ENCODE data around the gene ITGA7.

The ITGA7 gene

DNA sequence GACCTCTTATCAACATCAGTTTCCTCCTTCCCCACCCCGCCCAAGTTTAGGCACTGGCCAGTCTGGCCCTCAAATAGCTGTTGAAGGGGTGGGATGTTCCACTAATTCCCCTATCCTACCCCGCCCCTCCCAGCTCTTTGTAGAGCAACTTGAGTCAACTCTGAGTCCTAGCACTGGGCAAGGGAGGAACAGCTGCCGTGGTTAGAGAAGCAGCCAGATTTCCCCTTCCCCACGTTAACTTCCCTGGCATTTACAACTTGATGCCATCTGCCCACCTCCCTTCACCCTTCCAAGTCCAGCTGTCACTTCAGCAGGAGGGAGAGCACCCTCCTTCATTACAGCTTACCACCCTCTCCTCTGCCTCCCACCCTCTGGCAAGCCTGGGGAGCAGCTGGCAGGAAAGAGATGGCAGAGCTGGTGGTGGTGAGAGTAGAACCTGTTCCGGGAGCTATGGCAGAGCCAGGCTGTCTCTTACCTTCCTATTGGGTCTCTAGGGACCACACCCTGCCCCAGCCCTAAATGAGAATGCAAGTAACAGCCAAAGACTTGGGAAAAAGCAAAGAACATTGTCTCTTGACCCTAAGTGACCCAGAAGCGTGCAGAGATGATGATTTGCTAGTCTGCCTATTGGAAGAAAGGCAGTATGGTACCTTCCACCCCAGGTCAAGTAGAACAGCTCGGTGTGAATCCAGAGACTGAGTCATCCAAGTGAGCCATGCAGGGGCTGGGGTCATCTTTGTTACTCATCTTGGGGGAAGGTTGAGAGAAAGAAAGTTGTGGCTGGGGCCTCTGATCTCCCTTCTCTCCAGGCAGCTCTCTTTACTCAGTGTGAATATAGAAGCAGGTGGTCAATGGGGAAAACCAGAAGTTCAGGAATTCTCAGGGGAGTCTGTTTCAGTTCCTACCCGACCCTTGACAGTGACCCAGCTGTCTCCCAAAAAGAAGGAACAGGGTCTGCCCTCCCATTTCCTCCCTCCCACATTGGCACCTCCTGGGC is 9.6 kb upstream of the ITGA7 start:
- DNase-seq (ENCODE audit: low spot score) = no peak

DNA sequence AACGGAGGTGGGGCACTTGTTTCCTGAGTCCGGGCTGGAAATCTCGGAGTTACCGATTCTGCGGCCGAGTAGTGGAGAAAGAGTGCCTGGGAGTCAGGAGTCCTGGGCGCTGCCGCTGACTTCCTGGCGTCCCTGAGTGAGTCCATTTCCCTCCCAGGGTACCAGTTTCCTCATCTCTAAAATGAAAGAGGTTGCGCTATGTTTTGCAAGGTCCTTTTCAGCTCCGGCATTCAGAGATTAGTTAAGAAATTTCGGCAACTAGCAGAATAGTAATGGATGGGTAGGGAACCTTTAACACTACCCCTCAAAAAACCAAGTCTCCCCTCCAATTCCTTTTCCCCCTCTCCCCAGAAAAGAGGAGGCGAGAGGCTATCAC is 8.9 kb upstream of the ITGA7 start:
- DNase-seq (ENCODE audit: low spot score) = no peak

DNA sequence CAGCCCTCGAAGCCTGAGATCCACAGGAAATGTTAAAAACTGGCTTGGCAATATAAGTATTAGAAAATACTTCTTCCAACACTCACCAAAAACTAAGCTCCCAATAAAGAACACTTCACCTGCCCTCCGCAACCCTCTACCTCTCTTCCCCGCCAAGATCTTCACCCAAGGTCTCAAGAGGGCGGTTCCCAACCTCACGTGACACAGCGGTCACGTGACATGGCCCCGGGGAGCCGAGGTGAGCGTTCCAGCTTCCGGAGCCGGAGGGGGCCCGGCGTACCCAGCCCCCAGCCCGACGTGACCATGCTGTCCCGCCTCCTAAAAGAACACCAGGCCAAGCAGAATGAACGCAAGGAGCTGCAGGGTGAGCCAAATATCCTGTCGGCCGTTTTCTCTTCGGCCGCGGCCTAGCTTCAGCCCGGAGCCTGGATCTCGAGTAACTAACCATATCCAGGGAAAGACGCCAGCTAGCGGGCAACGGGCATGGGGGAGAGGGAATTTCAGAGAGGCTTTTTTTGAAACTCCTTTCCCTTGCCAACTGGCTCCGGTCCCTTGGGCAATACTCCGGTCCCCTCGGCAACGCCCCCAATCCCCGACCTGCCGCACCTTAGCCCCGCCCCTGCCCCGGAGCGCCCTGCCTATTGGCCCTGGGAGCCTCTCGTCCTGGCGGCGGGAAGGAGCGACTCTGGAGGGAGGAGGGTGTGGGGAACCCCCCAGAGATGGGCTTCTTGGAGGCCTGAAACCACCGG is 8.3 kb upstream of the ITGA7 start, which contains the start of gene BLOC1S1:
TSS of gene BLOC1S1 (plus strand) at position 214 of the 749 bp plus-strand sequence. CDS start at position 220, 6 bp downstream.
- DNase-seq (ENCODE audit: low spot score) = peak; percentile 92

DNA sequence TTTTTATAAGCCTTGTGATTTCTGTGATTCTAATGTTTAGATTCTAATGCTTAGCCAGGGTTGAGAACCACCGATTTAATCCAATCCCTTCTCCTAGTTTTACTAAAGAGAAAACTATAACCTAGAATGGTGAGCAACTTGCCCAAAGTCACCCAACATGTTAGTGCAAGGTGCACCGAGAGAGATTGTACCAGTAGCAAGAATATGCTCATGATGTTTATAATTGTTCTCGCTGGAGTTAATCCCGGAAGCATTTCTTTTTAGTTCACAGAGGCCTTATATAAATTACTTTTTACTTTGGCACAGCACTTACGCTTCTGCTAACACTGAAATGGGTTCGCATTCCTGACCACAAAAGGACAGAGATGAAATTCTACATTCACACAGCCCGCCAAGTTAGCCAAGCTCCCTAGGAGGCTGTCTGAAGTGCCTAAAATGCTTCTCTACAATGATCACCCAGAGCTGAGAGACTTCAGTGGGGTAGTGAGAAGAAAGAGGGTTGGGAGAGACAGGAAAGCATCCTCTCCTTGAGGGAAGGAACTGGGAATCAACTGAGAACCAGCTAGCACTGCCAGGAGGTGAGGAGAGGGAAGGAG is 7.6 kb upstream of the ITGA7 start:
- no peak for DNase-seq (ENCODE audit: low spot score)

DNA sequence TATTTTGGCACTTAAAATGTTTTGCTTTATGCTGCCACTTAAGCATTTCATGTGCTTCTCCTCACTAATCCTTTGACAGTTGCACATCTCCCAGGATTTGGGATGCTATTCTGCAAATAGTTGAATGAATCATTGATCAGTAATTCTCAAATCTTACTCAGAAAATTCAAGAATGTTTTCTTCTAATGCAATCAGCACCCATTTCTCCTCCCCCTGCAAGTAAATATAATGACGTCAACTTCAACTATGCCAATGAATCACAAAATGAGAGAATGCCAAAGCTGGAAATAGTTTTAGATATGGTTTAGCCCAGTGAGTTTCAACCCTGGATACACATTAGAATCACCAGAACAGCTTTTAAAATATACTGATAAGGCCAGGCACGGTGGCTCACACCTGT is 6.0 kb upstream of the ITGA7 start:
- peak; percentile 81 for DNase-seq (ENCODE audit: low spot score)

DNA sequence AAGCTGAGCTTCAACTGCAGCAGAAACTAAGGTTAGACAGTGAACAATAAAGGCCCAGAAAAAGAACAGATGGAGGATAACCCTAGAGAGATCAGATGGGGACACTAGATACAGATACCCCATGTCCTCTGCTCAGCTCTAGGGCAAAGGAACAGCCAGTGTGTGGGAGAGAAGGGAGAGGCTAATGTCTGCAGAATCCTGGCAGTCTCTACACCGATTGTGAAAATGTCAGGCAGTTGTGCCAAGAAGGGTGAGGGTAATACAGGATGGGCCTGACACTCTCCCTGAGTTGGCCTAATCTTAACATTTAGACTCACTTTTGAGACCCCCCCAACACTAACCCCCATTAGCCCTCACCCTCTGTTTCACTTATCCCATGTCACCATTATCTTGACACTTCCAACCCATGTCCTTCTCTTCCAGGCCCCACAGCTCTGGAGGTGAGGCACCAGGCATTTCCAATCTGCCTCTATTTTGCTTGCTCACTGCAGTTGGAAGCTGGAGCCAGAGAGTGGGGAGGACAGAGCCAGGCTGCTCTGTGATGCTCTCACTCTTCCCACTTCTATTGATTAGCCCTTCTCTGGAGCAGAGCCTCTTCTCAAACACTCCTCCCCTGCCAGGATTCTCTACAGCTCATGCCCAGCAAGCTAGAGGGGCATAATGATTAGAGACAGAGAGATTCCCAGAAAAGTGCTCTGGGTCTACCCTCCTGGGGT is 5.2 kb upstream of the ITGA7 start:
- no peak for DNase-seq (ENCODE audit: low spot score)

DNA sequence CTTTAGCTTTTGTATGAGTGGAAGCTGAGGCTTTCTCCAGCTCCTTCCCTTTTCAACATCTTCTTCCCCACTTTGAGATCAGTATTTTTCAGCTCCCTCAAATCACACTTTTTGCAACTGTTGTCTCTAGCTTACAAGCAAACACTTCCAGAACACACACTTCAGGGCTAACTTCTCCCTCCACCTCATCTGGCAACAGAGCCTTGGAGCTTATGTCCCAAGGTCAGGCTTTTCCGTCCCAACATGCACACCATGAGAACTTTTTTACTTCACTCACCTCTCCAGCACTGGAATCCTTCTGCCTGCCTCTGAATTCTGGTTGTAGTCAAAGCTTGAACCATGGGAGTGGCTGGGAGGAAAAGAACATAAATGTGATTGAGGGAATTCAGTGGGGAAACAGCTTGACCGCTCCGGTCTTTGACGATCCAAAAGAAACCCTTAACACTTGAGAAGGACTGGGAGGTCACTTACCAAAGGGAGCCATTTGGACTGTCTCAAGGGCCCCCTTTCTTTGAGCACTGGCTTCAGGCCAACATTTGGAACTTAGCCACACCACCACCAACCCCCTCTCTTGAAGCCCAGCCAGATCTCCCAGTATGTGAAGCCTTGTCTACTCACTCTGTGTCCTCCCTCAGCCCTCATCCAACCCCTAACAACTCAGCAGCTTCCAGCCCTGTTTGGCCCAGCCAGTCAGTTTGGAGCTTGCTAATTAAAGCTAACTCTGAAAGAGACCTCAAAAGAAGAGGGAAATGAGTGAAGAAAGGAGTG is 4.3 kb upstream of the ITGA7 start:
- no peak for DNase-seq (ENCODE audit: low spot score)

DNA sequence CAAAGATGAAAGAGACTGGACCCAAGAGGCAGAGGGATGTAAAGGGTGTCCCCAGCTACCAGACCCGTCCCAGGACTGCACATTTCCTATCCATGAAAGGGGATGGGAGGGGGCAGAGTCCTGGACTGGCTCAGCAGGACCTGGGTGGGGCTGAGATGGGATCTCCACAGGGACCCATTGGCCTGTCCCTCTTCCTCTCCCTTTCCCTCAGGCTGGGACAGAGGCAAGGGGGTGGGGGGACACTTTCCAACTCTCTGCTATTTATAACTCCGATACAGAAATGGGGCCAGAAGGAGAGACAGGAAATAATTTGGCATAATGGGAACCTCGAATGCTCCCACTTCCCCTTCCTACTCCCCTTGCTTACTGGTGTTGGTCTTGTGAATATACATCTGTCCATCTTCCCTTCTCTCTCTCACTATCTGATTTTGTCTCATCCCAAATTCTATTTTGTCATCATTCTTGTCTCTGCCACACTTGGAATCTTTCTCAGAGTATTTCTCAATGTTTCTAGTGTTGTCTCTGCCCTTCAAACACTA is 1.1 kb upstream of the ITGA7 start:
- no peak for DNase-seq (ENCODE audit: low spot score)

DNA sequence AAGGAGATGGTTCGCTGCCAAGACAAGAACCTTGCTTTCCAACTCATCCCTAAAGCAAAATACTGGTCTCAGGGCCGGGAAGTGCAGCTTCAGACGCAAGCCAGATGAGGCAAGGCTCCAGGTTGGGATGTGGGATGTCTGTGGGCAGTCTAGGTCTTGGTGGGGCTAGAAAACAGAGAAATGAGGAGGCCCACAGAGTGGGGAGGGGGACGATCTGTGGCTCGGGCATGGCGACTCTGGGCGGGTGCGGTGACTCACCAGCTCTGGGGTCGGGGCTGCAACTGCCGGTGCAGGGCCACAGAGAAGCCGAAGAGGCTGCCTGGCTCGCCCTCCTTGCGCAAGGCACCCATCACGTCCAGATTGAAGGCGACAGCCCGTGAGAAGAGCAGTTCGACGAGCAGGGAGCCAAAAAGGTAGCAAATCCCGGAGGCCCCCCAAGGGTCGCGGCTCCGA is 459 bp downstream of the ITGA7 start:
- peak; percentile 46 for DNase-seq (ENCODE audit: low spot score)

DNA sequence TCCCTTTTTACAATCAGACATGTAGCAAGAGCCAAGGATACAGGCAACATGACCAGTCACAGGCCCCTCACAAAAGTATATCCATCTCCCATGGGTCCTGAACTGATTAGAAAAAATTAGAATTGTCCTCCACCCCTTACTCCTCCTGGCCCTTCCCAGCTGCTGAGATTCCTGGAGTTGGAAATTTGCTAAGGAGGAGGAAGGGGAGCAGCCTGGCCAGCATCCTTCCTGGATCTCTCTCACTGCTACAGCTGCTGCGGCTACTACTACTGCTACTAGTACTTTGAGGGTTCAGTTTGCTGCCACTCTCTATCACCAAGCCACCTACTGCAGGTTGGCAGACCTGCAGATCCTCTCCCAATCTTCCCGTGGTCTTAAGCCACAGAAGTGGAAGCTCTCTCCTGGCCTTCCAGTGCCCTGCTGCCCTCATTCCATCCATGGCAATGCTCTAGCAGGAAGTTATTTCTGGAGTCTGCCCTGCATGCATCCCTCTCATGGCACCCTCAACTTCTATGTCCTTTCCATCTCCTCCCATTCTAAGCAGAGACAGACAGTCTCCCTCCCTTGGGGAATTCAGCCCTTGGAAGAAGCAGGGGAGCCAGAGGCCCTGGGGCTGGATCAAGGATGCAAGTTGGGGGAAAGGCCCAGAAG is 1.0 kb downstream of the ITGA7 start:
- DNase-seq (ENCODE audit: low spot score) = no peak

DNA sequence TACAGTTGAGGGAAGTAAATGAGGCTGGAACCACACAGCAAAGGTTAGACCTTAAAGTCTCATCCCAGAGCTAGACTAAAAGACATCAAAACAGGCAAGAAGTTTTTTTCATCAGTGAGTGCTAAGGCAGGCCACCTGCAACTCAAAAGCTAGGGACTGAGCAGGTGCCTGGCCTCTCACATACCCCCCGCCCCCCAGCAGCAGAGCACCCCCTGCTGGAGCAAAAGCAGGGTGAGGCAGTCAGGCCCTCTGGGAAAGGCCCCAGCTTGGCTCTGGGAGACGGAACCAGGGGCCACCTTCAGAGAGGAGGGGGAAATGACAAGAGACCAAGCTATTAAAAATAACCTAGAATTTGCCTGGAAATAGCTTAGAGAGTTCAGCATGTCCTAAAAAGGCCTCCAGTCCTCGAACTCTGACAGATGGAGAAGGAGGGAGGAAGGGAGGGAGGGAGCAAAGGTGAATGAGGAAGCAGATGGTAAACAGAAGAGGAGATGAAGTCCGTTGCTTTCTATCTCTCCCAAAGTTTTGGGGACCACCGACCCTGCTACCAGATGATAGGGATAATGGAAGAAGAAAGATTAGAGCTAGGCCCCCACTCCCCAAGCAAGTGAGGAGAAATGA is 1.8 kb downstream of the ITGA7 start:
- DNase-seq (ENCODE audit: low spot score) = no peak

DNA sequence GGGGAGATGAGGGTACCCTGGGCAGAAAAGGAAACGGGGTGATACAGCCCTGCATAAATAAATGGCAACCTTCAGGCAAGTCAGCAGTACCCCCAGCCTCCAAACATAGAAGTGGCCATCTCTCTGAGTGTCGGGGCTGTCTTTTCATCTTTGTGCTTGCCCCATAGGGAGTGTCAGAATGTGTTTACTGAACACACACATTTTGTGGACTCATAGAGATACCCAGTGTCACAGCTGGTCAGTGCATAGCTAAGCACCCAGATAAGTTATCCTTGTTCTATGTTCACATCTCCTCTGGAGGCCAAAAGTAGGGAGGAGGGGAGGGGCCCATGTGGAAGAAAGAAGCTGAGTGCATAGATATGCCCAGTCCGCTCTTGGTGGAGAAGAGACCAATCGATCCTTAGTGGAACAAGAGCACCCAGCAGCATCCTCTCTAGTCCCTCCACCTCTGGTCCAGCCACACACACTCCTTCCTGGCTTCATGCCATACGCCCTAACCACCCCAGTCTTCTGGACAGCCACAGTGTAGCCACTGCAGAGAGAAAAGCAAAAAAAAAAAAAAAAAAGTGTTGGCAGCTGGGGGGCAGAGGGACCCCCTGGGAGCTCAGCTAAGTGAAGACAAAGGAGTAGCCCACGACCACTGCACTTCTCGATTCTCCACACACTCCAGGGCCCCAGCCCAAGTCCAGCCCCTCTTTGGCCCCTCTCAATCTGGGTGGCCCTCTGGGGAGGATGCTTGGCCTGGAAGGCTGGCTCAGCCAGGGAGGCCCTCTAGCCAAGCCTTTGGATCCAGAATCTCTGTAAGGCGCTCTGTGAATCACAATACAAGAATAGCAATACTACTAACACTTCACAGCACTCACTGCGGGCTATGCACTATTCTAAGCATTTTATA is 2.6 kb downstream of the ITGA7 start:
- no peak for DNase-seq (ENCODE audit: low spot score)

DNA sequence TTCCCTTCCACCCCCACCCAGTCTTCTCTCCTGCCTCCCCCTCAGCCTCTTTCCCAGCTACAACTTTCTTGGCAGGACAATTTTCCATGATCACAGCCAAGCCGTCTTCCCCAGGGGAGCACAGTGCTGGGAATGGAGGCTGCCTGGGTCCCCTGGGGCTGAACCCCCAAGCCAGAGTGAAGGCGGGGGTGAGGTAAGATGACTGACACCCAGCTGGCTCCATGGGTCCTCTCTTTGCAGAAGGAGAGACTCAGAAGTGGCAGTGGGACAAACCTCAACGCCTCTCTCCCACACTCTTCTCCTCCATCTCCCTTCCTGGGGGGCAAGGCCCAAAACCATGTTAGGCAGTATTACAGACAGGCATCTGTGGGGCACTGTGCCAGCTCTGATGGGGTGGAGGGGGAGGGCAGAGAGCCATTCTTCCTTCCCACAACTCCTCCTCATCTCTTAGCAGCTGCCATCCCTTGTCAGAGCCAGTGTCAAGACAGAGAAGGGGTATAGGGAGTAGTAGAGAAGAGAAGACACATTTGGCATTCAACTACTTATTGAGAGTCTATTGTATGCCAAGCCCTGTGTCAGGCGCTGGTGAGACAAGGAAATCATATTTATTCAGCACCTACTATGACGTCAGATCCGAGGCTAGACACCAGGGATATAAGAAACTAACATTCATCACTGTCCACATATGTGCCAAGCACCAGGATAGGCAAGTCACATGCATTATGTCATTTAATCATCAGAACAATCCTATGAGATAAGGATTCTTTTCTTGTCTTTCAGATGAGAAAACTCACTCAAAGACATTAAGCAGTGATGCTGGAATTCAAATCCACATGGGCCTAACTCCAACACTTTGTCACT is 3.6 kb downstream of the ITGA7 start:
- DNase-seq (ENCODE audit: low spot score) = no peak

DNA sequence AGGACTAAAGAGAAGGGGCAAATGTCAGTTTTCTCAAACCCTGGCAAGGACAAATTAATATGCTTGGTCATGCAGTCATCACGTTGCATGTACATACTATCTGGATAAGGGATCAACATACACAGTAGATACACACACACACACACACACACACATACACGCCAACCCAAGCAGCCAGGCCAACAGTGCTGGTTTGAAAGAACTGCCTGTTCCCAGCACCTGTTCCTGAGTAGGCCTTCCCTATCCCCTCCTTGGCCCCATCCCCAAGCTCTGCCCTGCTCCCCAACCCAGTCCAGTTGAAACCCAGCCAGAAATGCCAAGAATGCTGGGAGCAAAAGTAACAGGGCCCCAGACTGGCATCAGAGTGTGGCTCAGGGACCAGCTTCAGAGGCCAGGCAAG is 4.4 kb downstream of the ITGA7 start:
- no peak for DNase-seq (ENCODE audit: low spot score)

DNA sequence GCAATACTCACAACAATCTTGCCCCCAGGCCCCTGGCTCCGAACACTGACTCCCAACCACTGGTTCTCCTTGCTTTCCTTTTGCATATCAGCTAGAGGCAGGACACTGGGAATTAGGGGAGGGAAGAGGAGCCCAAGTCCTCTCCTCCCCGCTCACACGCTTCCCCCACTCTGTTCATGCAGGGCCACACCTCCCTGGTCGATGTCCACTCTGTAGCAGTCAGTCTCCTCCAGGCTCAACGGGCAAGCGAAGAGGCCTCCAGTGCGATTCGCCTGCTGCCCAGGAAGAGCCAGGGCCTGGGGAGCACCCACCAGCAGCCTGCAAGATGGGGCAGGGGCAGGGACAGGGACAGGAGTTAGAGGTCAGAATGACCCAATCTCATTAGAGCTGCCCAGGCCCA is 4.8 kb downstream of the ITGA7 start:
- no peak for DNase-seq (ENCODE audit: low spot score)

DNA sequence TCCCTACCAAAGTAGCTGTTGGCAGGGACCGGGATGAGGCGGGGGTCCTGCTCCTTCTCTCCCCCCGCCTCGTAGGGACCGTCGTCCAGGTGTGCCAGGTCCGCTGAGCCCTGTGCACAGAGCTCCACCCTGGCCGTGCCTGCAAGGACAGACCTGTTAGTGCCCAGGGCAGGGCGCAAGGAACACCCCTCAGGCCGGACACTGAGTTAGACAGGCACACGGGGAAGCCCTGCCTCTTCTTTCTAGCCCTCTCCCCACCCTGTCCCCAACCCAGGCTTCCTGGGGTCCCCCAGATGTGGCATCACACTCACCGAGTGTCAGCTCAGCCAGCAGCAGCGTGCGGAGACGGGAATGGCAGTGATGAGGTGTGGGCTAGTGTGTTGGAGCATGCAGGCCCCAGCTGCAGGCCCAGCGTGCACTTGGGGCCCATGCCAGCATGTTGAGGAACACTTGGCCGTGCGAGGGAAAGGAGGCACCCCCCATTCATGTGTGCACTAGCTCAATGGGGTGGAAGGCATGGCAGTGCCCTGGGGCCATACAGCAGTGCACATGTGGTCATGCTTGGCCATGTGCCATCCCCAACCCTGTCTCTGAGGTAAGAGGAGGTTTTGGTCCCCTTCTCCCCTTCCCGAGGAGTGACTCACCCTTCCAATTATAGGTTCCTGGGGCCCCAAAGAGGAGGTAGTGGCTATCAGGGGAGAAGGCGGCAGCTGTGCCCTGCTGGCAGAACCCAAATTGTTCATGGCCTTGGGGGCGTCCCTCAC is 7.3 kb downstream of the ITGA7 start:
- DNase-seq (ENCODE audit: low spot score) = peak; percentile 32

DNA sequence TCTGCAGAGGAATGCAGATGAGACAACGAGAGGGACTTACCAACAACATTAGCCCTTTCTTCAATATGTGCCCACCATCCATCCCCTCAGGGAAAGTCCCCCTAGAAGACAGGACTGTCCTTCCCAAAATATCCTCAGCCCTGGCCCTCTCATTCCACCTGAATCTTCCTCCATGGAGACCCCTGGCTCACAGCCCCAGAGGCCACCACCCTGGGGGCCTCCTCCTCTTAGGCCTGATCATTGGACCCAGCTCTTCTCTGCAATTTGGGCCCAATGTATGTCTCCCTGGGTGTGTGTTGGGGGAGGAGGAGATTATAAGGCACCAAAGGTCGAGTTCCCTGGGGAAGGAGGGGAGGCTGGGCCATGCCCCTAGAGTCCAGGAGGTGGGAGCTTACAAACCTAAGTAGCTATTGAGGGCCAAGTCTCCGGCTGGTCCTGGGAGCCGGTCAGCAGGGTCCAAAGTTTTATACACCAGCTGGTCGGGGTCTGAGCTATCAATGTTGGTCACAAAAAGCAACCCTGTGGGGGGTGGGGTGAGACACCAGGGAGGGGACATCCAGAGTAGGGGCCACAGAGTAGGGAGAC is 8.1 kb downstream of the ITGA7 start:
- no peak for DNase-seq (ENCODE audit: low spot score)
